HepG2 (cell line): ENCODE measurements around the gene PFDN2. TPM values are rescaled to one million over a fixed set of nuclear protein-coding genes. Genes with fewer than 3 reads are reported as not detected.

Experiments used
- ARID4A ChIP-seq: sonication (generic); formaldehyde crosslinking; IDR thresholded peaks from 2 replicates; pipeline ENCODE4 v1.5.0; 2020; ENCODE audit warnings: mild to moderate bottlenecking, missing genetic modification reagents, borderline replicate concordance
- ATF2 ChIP-seq: sonication (generic); formaldehyde crosslinking; IDR thresholded peaks from 2 replicates; pipeline ENCODE4 v1.4.0; 2020; ENCODE audit warnings: missing genetic modification reagents
- DBP ChIP-seq: sonication (generic); formaldehyde crosslinking; IDR thresholded peaks from 2 replicates; pipeline ENCODE4 v1.4.0; 2020; ENCODE audit warnings: missing genetic modification reagents; ENCODE audit errors: not compliant biosample characterization
- ELF1 ChIP-seq: sonication (generic); formaldehyde crosslinking; IDR thresholded peaks from 2 replicates; pipeline ENCODE4 v1.4.0; 2020; ENCODE audit warnings: missing genetic modification reagents
- FOXA3 ChIP-seq: IDR thresholded peaks from 2 replicates; pipeline ENCODE4 v1.6.1; 2016; ENCODE audit warnings: missing genetic modification reagents, missing compliant biosample characterization
- HIC2 ChIP-seq: sonication (generic); formaldehyde crosslinking; IDR thresholded peaks from 2 replicates; pipeline ENCODE4 v1.9.0; 2022; ENCODE audit warnings: low read depth, missing genetic modification reagents
- HNRNPK ChIP-seq: fragments of 200-400 bp; formaldehyde crosslinking; IDR thresholded peaks from 2 replicates; pipeline ENCODE4 v1.6.1; 2018; ENCODE audit warnings: low read length, low read depth, moderate library complexity, mild to moderate bottlenecking; ENCODE audit not compliant: poor library complexity, severe bottlenecking
- HOXA9 ChIP-seq: sonication (generic); formaldehyde crosslinking; IDR thresholded peaks from 2 replicates; pipeline ENCODE4 v1.8.1; 2022; ENCODE audit warnings: missing genetic modification reagents, mild to moderate bottlenecking, moderate library complexity, borderline replicate concordance
- NFE2L2 ChIP-seq: fragments of 150-350 bp; IDR thresholded peaks from 2 replicates; pipeline ENCODE4 v1.6.1; 2014; ENCODE audit warnings: low read length
- NKX3-1 ChIP-seq: sonication (generic); formaldehyde crosslinking; IDR thresholded peaks from 2 replicates; pipeline ENCODE4 v1.5.0; 2020; ENCODE audit warnings: missing genetic modification reagents
- SAP130 ChIP-seq: IDR thresholded peaks from 2 replicates; pipeline ENCODE4 v1.6.1; 2016; ENCODE audit warnings: low read depth
- SRSF4 ChIP-seq: fragments of 200-400 bp; formaldehyde crosslinking; IDR thresholded peaks from one replicate; pipeline ENCODE4 v1.6.1; 2018; ENCODE audit warnings: mild to moderate bottlenecking, low read depth, low read length, moderate library complexity; ENCODE audit not compliant: poor library complexity, severe bottlenecking
- ZEB1 ChIP-seq: IDR thresholded peaks from 2 replicates; pipeline ENCODE4 v1.6.1; 2012; ENCODE audit warnings: mild to moderate bottlenecking, low read depth, inconsistent platforms; ENCODE audit not compliant: insufficient replicate concordance
- ZNF263 ChIP-seq: sonication (generic); formaldehyde crosslinking; IDR thresholded peaks from 2 replicates; pipeline ENCODE4 v1.4.0; 2020; ENCODE audit warnings: missing genetic modification reagents
- ZNF558 ChIP-seq: sonication (generic); formaldehyde crosslinking; IDR thresholded peaks from 2 replicates; pipeline ENCODE4 v1.9.0; 2022; ENCODE audit warnings: mild to moderate bottlenecking, missing genetic modification reagents, borderline replicate concordance
- ZNF639 ChIP-seq: conservative IDR thresholded peaks from 2 replicates; pipeline ENCODE4 v1.6.1; 2018; ENCODE audit warnings: missing genetic modification reagents
- ZNF772 ChIP-seq: sonication (generic); formaldehyde crosslinking; IDR thresholded peaks from 2 replicates; pipeline ENCODE4 v1.5.0; 2020; ENCODE audit warnings: mild to moderate bottlenecking, missing genetic modification reagents
- ZSCAN30 ChIP-seq: sonication (generic); formaldehyde crosslinking; IDR thresholded peaks from 2 replicates; pipeline ENCODE4 v1.5.0; 2020; ENCODE audit warnings: mild to moderate bottlenecking, missing genetic modification reagents
- polyA plus RNA-seq, 8 experiments: library from polyadenylated mRNA; depleted of rRNA in 3 of 8; stranded (reverse) in 7 of 8; unstranded in 1 of 8; fragments of >200 nt; fragmentation: Illumina TruSeq in 4 of 8; extraction: Trizol in 4 of 8; gene quantifications; 2 replicates each; pipeline versions ENCODE4 v1.2.1 to v1.2.3, GENCODE V29; 2011 to 2016; ENCODE audit warnings: low read depth in 4 of 8, missing spikeins in 1 of 8, mixed read lengths in 1 of 8; ENCODE audit not compliant: insufficient read depth in 1 of 8
- total RNA-seq, 5 experiments: library from RNA; depleted of rRNA; stranded (reverse); fragments of >200 nt; fragmentation: Illumina TruSeq; extraction: Trizol; gene quantifications; 2 replicates each; pipeline ENCODE4 v1.2.3, GENCODE V29; 2016; ENCODE audit warnings: low read depth in 1 of 5

Gene PFDN2
- total and polyA plus RNA-seq, 2 of the 13 experiments (the other 11 are each of a cell fraction or from before 2014, with no cell fraction given), result 62.6 to 63.6 TPM

GRCh38 chr1:161153682-161154337, 36.0 kb upstream of the PFDN2 start, which contains the start of gene UFC1 (continued):
- TF ChIP-seq ELF1 (CRISPR knock-in tag), result peak; percentile 98
- TF ChIP-seq ARID4A, result peak; percentile 80; the same call in 1 of the 2 replicates
- TF ChIP-seq NFE2L2, result no peak
- peak; percentile 66; the same call in 1 of the 2 replicates for TF ChIP-seq ZNF639 (CRISPR knock-in tag)
- TF ChIP-seq ZNF558 (CRISPR knock-in tag), result peak; percentile 68; the same call in 1 of the 2 replicates
- TF ChIP-seq SAP130 (CRISPR knock-in tag), result peak; percentile 90
- TF ChIP-seq HNRNPK, result no peak
- TF ChIP-seq ZSCAN30 (CRISPR knock-in tag), result peak; percentile 65; the same call in 1 of the 2 replicates
- no peak for TF ChIP-seq HIC2 (CRISPR knock-in tag)
- TF ChIP-seq DBP, result no peak
- TF ChIP-seq ATF2 (CRISPR knock-in tag), result no peak; the same call in 1 of the 2 replicates
- TF ChIP-seq SRSF4, result no peak
- peak; percentile 39; the same call in 1 of the 2 replicates for TF ChIP-seq NKX3-1 (CRISPR knock-in tag)
- TF ChIP-seq ZNF772 (CRISPR knock-in tag), result peak; percentile 57; the same call in 1 of the 2 replicates
- TF ChIP-seq ZNF263 (CRISPR knock-in tag), result no peak
- peak; percentile 23; the same call in 1 of the 2 replicates for TF ChIP-seq FOXA3
- no peak for TF ChIP-seq ZEB1
- 0 out of 2 replicates have a peak, but pooled peaks have one; percentile 42 for TF ChIP-seq HOXA9
